Body of pancreas (tissue), 4 donors: ENCODE measurements around the gene SUZ12.

Experiments
- CTCF ChIP-seq, 7 experiments: fragments of 450-650 bp in 4 of 7; fragments of 200-600 bp in 3 of 7; sonication (generic) in 3 of 7; IDR thresholded peaks; one replicate each; pipeline ENCODE4 v1.5.1; 2016 to 2019; ENCODE audit warnings: antibody characterized with exemption in 7 of 7
- POLR2A ChIP-seq, 3 donors: fragments of 450-650 bp; IDR thresholded peaks; one replicate each; pipeline ENCODE4 v1.6.1; 2016; ENCODE audit warnings: antibody characterized with exemption in 3 of 3, mild to moderate bottlenecking in 2 of 3

DNA sequence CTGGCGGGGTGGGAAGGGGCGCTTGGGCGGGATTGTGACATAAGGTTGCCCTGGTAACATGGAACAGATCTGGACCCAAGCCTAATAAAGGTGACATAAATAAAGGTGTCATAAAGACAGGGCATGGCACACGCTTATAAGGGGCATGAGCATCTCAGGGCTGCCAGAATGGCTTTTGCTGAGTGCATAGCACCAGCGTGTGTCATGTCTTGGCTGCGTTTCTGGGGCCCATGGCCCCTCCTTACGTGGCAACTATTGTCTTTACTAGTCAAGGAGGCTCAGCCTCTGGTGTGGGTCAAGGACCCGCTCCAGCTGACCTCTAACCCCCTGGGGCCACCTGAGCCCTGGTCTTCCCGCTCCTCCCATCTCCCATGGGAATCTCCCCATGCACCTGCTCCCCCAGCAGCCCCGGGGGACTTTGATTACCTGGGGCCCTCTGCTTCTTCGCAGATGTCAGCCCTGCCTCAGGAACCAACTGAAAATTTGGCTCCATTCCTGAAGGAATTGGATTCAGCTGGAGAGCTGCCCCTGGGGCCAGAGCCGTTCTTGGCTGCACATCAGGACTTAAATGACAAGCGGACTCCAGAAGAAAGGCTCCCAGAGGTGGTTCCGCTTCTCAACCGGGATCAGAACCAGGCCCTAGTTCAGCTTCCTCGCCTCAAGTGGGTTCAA lies 84.3 kb downstream of the SUZ12 start:
- TF ChIP-seq POLR2A (IDR thresholded peaks at IDR 0.05) (no peak), CTCF (IDR thresholded peaks at IDR 0.05) (no peak)
